Astrocyte of the spinal cord (primary cell): ENCODE results near the gene KCNG2.
"Not testable (repeated sequence)": the region's sequence is repeated elsewhere in the genome, so short reads cannot be mapped to it uniquely, and the experiment has no call there.

Experiments
- DNase-seq: peaks from one replicate; pipeline ENCODE4 v3.0.0; 2011; ENCODE audit warnings: low read depth, low spot score
- H3K4me3 ChIP-seq: 2 replicates; pipeline ENCODE4 v1.5.1; 2011; ENCODE audit warnings: low read depth, mild to moderate bottlenecking, low read length, moderate library complexity
- CTCF ChIP-seq: IDR thresholded peaks from 2 replicates; pipeline ENCODE4 v1.5.1; 2012; ENCODE audit warnings: low read depth, mild to moderate bottlenecking, low read length, inconsistent platforms
- in situ Hi-C: cut with HindIII; loops from 2 replicates; pipeline ENCODE4 v1.10.0; 2017; ENCODE audit warnings: low sequenced_read_pairs

The KCNG2 gene

GRCh38 chr18:79864006-79864725 lies 66.4 kb downstream of the KCNG2 start:
- no peak for TF ChIP-seq CTCF
- no peak overlapping the region for H3K4me3 ChIP-seq
- DNase-seq = no peak
- in situ Hi-C loops = no loop called here

DNA sequence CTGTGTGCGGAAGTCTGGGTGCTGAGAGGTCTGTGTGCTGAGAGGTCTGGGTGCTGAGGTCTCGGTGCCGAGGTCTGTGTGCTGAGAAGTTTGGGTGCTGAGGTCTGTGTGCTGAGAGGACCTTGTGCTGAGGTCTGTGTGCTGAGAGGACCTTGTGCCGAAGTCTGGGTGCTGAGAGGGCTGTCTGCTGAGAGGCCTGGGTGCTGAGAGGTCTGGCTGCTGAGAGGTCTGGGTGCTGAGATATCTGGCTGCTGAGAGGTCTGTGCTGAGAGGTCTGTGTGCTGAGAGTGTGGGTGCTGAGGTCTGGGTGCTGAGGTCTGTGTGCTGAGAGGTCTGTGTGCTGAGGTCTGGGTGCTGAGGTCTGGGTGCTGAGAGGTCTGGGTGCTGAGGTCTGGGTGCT lies 67.2 kb downstream of the KCNG2 start:
- DNase-seq, in situ Hi-C loops, H3K4me3 ChIP-seq: not testable (repeated sequence)

GRCh38 chr18:79865951-79866350 lies 68.2 kb downstream of the KCNG2 start:
- in situ Hi-C loops, H3K4me3 ChIP-seq, DNase-seq: not testable (repeated sequence)

- no peak overlapping the region for H3K4me3 ChIP-seq
- in situ Hi-C loops = no loop called here
- no peak for DNase-seq
- no peak for TF ChIP-seq CTCF
Observed at GRCh38 chr18:79866889-79867574, 69.3 kb downstream of the KCNG2 start.

DNA sequence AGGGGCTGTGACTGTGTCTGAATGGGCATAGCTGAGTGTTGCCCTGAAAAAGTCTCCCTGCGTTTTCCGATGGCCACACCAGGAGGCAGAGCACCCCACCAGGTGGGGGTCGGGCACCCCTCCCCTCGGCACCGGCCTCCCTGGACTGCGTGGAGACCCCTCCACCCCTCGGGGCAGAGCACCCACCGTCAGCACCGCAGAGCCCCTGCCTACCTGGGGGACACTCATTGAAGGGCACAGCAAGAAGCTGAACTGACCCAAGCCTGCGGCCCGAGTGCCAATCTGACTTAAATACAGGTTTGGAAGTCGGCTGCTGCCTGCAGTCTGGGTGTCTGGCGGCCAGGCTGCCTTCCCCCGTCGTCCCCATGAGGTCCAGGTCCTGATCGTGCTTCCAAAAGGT lies 69.9 kb downstream of the KCNG2 start:
- in situ Hi-C loops = no loop called here
- no peak for DNase-seq
- no peak for TF ChIP-seq CTCF
- H3K4me3 ChIP-seq = no peak overlapping the region

DNA sequence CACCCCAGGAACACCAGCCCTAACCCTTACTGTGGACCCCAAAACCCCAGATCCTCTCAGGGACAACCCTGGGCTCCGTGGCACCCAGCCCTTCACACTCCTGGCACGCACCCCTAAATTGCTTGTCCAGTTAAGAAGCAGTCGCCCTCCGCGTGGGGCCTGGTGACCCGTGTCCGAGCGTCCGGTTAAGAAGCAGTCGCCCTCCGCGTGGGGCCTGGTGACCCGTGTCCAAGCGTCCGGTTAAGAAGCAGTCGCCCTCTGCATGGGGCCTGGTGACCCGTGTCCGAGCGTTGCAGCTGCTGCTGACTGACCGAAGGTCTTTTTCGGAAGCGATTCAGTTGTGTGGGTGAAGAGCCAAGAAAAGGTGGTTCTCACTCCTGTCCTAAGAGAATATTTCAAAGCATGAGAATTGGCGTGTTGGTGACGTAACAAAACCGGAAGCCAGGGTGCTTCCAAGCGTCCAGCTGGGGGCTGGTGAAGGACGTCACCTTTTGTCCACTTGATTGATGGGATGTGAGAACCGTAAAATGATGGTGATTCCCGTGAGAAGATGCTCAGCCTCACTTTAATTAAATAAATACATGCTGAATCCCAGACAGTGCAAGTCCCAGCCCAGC lies 70.5 kb downstream of the KCNG2 start:
- no peak overlapping the region for H3K4me3 ChIP-seq
- in situ Hi-C loops = no loop called here
- TF ChIP-seq CTCF = no peak

GRCh38 chr18:79868811-79869541 lies 71.2 kb downstream of the KCNG2 start:
- TF ChIP-seq CTCF = no peak
- in situ Hi-C loops = no loop called here
- no peak overlapping the region for H3K4me3 ChIP-seq
- DNase-seq = no peak

More for the DNA sequence above, 70.5 kb downstream of the KCNG2 start:
- DNase-seq = no peak
